ENCODE measurements around the gene KIF6.
"Not testable (repeated sequence)": the region's sequence is repeated elsewhere in the genome, so short reads cannot be mapped to it uniquely, and the experiment has no call there.

The KIF6 gene

DNA sequence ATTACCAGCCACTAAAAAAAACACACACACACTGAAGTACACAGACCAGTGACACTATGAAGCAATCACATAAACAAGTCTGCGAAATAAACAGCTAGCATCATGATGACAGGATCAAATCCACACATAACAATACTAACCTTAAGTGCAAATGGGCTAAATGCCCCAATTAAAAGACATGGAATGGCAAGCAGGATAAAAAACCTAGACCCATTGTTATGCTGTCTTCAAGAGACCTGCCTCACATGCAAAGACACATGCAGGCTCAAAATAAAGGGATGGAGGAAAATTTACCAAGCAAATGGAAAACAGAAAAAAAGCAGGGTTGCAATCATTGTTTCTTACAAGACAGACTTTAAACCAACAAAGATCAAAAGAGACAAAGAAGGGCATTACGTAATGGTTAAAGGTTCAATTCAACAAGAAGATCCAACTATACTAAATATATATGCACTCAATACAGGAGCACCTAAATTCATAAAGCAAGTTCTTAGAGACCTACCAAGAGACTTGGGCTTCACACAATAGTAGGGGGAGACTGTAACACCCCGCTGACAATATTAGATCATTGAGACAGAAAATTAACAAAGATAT is 222.7 kb downstream of the KIF6 start:
- not testable (repeated sequence) for H3K79me2 ChIP-seq (ENCODE audit: control insufficient read depth, insufficient read depth, low read length, unreplicated experiment); H3K27me3 ChIP-seq (ENCODE audit: insufficient read depth, low read length); H3K4me3 ChIP-seq (ENCODE audit: low read depth, low read length); H3K4me1 ChIP-seq (ENCODE audit: control insufficient read depth, insufficient read depth, low read length, unreplicated experiment); H3K27ac ChIP-seq (ENCODE audit: low read depth, low read length); H3K36me3 ChIP-seq (ENCODE audit: insufficient read depth, low read length); H2AFZ ChIP-seq (ENCODE audit: low read length, unreplicated experiment)

DNA sequence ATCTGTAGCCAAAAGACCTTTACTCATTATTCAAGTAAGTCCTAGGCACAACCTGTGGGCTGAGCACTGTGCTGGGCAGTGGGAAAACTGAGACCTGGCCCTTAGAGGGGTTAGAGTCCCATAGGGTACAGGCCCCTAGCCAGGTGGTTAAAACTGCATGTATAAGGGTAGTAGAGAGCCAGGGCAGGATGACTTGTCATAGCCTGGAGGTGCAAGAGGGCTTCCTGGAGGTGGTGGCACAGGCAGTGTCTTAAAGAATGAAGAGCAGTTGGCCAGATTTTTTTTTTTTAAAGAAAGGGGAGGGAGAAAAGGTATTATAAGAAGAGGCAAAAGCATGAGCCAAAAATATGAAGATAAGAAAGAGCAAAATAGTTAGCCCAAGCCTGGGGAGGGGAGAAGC is 226.2 kb downstream of the KIF6 start:
- H3K27ac ChIP-seq (ENCODE audit: low read depth, low read length), result no peak overlapping the region
- no peak overlapping the region for H2AFZ ChIP-seq (ENCODE audit: low read length, unreplicated experiment)
- H3K79me2 ChIP-seq (ENCODE audit: control insufficient read depth, insufficient read depth, low read length, unreplicated experiment), result no peaks in the 10 kb centered on the region
- H3K4me1 ChIP-seq (ENCODE audit: control insufficient read depth, insufficient read depth, low read length, unreplicated experiment), result no peaks in the 10 kb centered on the region
- H3K4me3 ChIP-seq (ENCODE audit: low read depth, low read length), result no peak overlapping the region
- H3K36me3 ChIP-seq (ENCODE audit: insufficient read depth, low read length), result no peaks in the 10 kb centered on the region
- no peaks in the 10 kb centered on the region for H3K27me3 ChIP-seq (ENCODE audit: insufficient read depth, low read length)

DNA sequence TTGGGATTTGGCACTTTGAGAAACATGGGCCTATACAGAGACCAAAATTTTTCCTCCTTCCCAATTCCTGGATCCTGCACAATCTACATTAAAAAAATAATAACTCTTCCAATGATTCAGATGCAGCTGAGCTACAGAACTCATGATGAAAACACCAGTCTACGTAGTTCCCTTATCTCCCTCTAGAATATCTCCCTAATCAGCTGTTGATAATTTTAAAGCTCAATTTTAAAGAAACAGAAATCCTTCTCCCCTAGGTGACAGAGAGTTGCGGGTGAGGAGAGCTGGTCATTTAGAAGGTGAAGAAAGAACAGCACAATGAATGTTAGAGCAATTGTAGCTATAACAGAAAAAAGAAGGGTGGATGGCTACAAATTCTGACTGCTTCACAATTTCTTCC is 227.1 kb downstream of the KIF6 start:
- H3K27me3 ChIP-seq (ENCODE audit: insufficient read depth, low read length), result no peaks in the 10 kb centered on the region
- no peaks in the 10 kb centered on the region for H3K36me3 ChIP-seq (ENCODE audit: insufficient read depth, low read length)
- no peak overlapping the region for H3K27ac ChIP-seq (ENCODE audit: low read depth, low read length)
- peaks cover 5% of the 10 kb centered on the region for H3K4me1 ChIP-seq (ENCODE audit: control insufficient read depth, insufficient read depth, low read length, unreplicated experiment)
- no peaks in the 10 kb centered on the region for H3K79me2 ChIP-seq (ENCODE audit: control insufficient read depth, insufficient read depth, low read length, unreplicated experiment)
- no peak overlapping the region for H2AFZ ChIP-seq (ENCODE audit: low read length, unreplicated experiment)
- H3K4me3 ChIP-seq (ENCODE audit: low read depth, low read length), result no peak overlapping the region

DNA sequence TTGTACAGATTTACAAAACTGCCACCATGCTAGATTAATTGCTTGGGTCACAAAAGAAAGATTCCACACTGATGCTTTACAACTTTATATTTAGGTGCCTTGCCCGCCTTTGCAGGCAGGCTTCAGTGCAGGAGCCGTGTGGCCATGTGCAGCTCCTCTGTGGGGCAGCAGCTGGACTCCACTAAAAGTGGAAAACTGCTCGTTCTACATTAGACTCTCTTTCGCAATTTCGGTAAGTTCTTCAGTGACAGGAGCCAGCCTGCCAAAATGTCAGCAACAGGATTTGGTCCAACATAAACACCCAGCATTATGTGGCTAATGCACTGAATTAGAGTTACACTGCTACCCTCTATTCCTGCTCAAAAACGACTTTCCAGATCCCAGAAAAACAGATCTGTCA is 228.3 kb downstream of the KIF6 start:
- H3K4me3 ChIP-seq (ENCODE audit: low read depth, low read length), result no peak overlapping the region
- no peaks in the 10 kb centered on the region for H3K36me3 ChIP-seq (ENCODE audit: insufficient read depth, low read length)
- H2AFZ ChIP-seq (ENCODE audit: low read length, unreplicated experiment), result no peak overlapping the region
- H3K27me3 ChIP-seq (ENCODE audit: insufficient read depth, low read length), result no peaks in the 10 kb centered on the region
- peaks cover 8% of the 10 kb centered on the region for H3K4me1 ChIP-seq (ENCODE audit: control insufficient read depth, insufficient read depth, low read length, unreplicated experiment)
- no peak overlapping the region for H3K27ac ChIP-seq (ENCODE audit: low read depth, low read length)
- no peaks in the 10 kb centered on the region for H3K79me2 ChIP-seq (ENCODE audit: control insufficient read depth, insufficient read depth, low read length, unreplicated experiment)

DNA sequence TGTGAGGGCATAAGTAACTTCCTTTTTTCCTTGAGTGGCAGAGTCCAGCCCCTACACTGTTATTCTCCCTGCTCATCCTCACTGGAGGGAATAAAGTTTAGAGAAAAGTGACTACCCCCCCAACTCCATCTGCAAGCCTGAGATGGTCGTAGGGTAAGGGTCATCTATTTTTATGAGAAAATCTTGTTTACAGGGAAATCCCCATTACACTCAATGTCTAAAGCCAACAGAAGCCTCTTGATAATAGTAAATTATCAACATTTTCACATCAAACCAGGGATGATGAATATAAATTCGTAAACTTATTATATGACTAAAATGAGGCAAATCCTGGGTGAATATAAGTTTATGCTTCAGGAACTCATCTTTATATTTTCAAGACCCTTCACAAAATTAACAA is 228.8 kb downstream of the KIF6 start:
- H3K27ac ChIP-seq (ENCODE audit: low read depth, low read length), result no peak overlapping the region
- H2AFZ ChIP-seq (ENCODE audit: low read length, unreplicated experiment), result no peak overlapping the region
- H3K36me3 ChIP-seq (ENCODE audit: insufficient read depth, low read length), result no peaks in the 10 kb centered on the region
- no peaks in the 10 kb centered on the region for H3K79me2 ChIP-seq (ENCODE audit: control insufficient read depth, insufficient read depth, low read length, unreplicated experiment)
- no peaks in the 10 kb centered on the region for H3K27me3 ChIP-seq (ENCODE audit: insufficient read depth, low read length)
- peaks cover 8% of the 10 kb centered on the region for H3K4me1 ChIP-seq (ENCODE audit: control insufficient read depth, insufficient read depth, low read length, unreplicated experiment)
- H3K4me3 ChIP-seq (ENCODE audit: low read depth, low read length), result no peak overlapping the region

DNA sequence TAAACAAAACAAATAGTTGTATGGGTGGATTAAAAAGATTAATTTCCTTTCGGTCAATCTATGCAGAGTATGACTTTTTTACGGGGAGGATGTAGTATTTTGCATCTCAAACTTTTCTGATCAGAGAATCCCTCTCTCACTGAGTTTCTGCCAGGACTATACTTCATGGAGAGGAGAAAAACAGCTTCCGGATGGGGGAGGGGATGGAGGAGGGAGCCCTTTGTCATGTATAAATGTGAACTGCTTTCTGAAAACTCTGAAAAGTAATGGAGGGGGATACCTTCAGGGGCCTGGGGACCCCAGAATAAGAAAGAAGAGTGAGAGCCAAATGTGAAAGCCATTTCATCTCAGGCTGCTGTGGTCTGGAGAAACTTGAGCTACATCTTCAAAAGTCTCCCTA is 229.6 kb downstream of the KIF6 start:
- H3K27me3 ChIP-seq (ENCODE audit: insufficient read depth, low read length), result no peaks in the 10 kb centered on the region

DNA sequence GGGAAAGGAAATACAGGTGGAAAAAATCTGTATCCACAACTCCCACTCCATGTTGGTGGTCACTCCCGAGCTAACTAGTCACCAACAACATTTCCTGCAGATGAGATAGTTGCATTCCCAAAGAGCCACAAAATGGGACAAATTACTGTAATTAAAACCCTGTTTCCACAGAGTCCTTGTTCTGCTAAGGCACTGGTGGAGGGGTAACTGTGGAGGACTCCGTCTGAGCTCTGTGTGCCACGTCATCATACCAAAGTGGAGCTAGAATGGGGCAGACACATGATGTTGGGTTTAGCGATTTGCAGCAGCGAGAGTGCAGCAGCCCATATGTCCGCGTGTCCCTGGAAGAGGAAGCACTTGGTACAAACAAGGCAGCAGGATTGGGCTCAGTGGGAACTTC is 230.2 kb downstream of the KIF6 start:
- H2AFZ ChIP-seq (ENCODE audit: low read length, unreplicated experiment), result no peak overlapping the region
- no peak overlapping the region for H3K4me3 ChIP-seq (ENCODE audit: low read depth, low read length)
- H3K79me2 ChIP-seq (ENCODE audit: control insufficient read depth, insufficient read depth, low read length, unreplicated experiment), result no peaks in the 10 kb centered on the region
- peaks cover 8% of the 10 kb centered on the region for H3K4me1 ChIP-seq (ENCODE audit: control insufficient read depth, insufficient read depth, low read length, unreplicated experiment)
- no peak overlapping the region for H3K27ac ChIP-seq (ENCODE audit: low read depth, low read length)
- H3K36me3 ChIP-seq (ENCODE audit: insufficient read depth, low read length), result no peaks in the 10 kb centered on the region
- H3K27me3 ChIP-seq (ENCODE audit: insufficient read depth, low read length), result no peaks in the 10 kb centered on the region

More for the DNA sequence above, 229.6 kb downstream of the KIF6 start:
- Histone ChIP-seq H3K79me2 (ENCODE audit: control insufficient read depth, insufficient read depth, low read length, unreplicated experiment) (no peaks in the 10 kb centered on the region), H3K36me3 (ENCODE audit: insufficient read depth, low read length) (no peaks in the 10 kb centered on the region), H3K4me1 (ENCODE audit: control insufficient read depth, insufficient read depth, low read length, unreplicated experiment) (peaks cover 8% of the 10 kb centered on the region), H3K27ac (ENCODE audit: low read depth, low read length) (no peak overlapping the region), H2AFZ (ENCODE audit: low read length, unreplicated experiment) (no peak overlapping the region), H3K4me3 (ENCODE audit: low read depth, low read length) (no peak overlapping the region)

DNA sequence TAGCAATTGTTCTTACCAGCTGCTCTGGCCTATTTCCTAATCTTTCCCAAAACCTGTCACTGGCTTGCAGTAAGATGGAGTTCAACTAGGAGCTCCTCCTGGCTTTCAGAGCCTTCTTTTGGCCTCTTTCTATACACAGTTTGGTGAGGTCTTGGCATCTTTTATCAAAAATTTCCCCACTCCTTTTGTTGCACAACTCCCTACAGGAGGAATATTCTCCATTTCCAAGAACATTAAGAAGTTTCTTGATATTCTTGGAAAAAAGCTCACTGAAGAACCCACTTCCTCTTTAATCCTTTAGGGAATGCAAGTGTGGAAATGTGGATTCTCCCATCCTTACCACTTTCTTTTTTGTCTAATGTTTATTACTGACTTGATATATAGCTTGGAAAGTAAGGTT is 231.4 kb downstream of the KIF6 start:
- no peak overlapping the region for H3K4me3 ChIP-seq (ENCODE audit: low read depth, low read length)
- H3K27ac ChIP-seq (ENCODE audit: low read depth, low read length), result no peak overlapping the region
- H2AFZ ChIP-seq (ENCODE audit: low read length, unreplicated experiment), result no peak overlapping the region
- no peaks in the 10 kb centered on the region for H3K27me3 ChIP-seq (ENCODE audit: insufficient read depth, low read length)
- H3K36me3 ChIP-seq (ENCODE audit: insufficient read depth, low read length), result no peaks in the 10 kb centered on the region
- H3K79me2 ChIP-seq (ENCODE audit: control insufficient read depth, insufficient read depth, low read length, unreplicated experiment), result no peaks in the 10 kb centered on the region
- H3K4me1 ChIP-seq (ENCODE audit: control insufficient read depth, insufficient read depth, low read length, unreplicated experiment), result peaks cover 8% of the 10 kb centered on the region

DNA sequence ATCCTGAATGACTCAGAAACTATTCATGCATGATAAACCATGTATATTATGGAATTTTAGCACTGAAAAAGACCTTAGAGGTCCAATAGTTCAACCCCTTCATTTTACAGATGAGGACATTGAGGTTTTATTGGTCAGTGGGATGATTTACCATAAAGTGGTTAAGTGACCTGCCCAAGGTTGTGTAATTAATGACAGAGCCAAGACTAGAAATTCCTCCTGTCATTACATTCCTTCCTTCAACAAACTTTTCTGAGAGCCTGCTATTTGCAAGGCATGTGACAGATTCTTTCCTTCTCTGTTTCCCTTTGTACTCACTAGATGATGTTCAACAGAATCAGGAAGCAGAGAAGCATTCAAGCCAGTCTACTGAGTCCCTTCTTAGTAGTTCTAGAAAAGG is 232.0 kb downstream of the KIF6 start:
- no peaks in the 10 kb centered on the region for H3K27me3 ChIP-seq (ENCODE audit: insufficient read depth, low read length)
- H2AFZ ChIP-seq (ENCODE audit: low read length, unreplicated experiment), result no peak overlapping the region
- no peaks in the 10 kb centered on the region for H3K36me3 ChIP-seq (ENCODE audit: insufficient read depth, low read length)
- H3K4me1 ChIP-seq (ENCODE audit: control insufficient read depth, insufficient read depth, low read length, unreplicated experiment), result peaks cover 8% of the 10 kb centered on the region
- no peak overlapping the region for H3K27ac ChIP-seq (ENCODE audit: low read depth, low read length)
- no peaks in the 10 kb centered on the region for H3K79me2 ChIP-seq (ENCODE audit: control insufficient read depth, insufficient read depth, low read length, unreplicated experiment)
- H3K4me3 ChIP-seq (ENCODE audit: low read depth, low read length), result no peak overlapping the region

DNA sequence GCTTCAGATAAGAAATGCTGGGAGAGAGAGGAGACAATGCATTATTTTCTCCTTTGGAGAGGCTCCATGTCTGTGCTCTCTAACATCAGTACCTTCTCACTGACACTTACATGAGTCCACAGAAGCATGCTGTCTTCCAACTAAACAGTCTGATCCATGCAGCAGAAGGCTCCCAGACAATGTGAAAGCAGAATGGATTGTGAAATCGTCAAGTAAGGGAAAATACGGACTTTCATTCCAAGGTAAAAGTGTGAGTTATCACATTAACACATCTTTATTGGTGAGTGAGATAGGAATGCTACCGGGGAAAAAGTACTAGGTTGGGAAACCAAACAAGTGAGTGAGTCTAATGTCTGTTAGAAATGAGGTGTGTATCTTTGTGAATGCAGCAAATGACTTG is 235.1 kb downstream of the KIF6 start:
- Histone ChIP-seq H3K27ac (ENCODE audit: low read depth, low read length) (no peak overlapping the region), H3K36me3 (ENCODE audit: insufficient read depth, low read length) (no peaks in the 10 kb centered on the region), H3K4me1 (ENCODE audit: control insufficient read depth, insufficient read depth, low read length, unreplicated experiment) (peaks cover 8% of the 10 kb centered on the region), H3K4me3 (ENCODE audit: low read depth, low read length) (no peak overlapping the region), H3K79me2 (ENCODE audit: control insufficient read depth, insufficient read depth, low read length, unreplicated experiment) (no peaks in the 10 kb centered on the region), H2AFZ (ENCODE audit: low read length, unreplicated experiment) (no peak overlapping the region), H3K27me3 (ENCODE audit: insufficient read depth, low read length) (no peaks in the 10 kb centered on the region)

DNA sequence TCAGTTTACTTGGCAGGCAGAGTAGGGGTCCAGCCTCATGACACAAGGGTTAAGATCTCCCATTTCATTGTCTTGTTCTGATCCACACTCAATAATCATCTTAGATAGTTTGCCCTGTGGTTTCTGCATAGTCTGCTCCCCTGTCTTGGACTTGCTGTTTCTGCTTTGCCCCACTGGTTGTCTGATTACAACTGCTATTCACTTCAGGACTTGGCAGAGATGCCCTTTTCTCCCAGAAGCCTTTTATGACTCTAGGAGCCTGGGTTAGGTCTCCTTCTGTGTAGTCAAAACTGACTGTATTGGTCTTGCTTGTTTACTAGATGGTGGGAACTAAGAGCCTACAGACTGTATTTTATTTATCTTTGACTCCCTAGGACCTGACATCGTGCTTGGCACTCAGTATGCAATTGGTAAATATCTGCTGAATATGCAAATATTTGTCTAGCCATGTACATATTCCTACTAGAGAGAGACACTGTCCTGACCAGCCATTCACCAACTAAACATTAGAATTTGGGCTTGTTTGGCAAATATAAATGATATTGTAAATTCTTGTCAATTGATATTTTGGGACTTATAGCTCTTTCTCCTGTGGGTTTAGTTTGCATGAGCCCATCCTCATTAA is 236.8 kb downstream of the KIF6 start:
- Histone ChIP-seq H3K4me3 (ENCODE audit: low read depth, low read length) (no peak overlapping the region), H2AFZ (ENCODE audit: low read length, unreplicated experiment) (no peak overlapping the region), H3K79me2 (ENCODE audit: control insufficient read depth, insufficient read depth, low read length, unreplicated experiment) (no peaks in the 10 kb centered on the region), H3K27me3 (ENCODE audit: insufficient read depth, low read length) (no peaks in the 10 kb centered on the region), H3K4me1 (ENCODE audit: control insufficient read depth, insufficient read depth, low read length, unreplicated experiment) (peaks cover 7% of the 10 kb centered on the region), H3K36me3 (ENCODE audit: insufficient read depth, low read length) (no peaks in the 10 kb centered on the region), H3K27ac (ENCODE audit: low read depth, low read length) (no peak overlapping the region)
